Measurements from ENCODE around the gene TRIM33. TPM values are rescaled to one million over a fixed set of nuclear protein-coding genes. Genes with fewer than 3 reads are reported as not detected.
A peak's percentile ranks its signal among the peaks of the same experiment; 100 is the strongest.

The TRIM33 gene
- total and polyA plus RNA-seq, 2 of the 13 experiments (the other 11 are each of a cell fraction or from before 2014, with no cell fraction given) = 35.5 to 42.2 TPM

DNA sequence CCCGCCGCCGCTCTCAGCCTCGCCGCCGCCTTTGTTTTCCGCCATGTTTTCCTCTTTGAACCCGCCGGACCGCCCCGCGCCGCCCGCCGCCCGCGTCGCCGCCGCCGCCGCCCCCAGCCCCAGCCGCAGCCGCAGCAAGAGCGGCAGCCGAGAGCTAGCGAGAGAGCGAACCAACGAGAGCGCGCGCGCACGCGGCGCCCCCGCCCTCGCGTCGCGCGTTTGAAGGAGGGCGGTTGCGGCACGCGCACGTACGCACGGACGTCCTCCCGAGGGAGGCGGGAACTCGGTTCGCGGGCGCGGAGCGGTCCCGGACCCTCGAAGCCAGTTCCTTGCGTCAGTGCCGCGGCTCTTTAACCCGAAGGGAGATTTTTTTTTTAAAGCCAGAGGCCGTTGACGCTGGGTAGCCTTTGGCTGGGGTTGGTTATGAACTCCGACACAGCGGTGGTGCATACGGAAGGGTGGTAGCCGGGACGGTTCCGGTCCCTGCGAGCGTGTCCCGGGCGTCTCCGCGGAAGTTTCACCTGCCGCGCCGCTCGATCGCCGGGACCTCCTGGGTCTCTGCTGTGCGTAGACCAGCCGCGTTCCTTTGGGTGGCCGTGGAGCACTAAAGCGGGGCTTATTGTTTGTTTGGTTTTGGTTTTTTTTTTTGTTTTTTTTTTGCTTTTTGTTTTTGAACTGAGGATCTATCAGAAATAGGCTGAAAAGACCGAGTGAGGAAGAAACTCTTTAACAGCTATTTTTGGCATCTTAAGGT, at the start of gene TRIM33 (continued):
- TF ChIP-seq, protein P1, sequence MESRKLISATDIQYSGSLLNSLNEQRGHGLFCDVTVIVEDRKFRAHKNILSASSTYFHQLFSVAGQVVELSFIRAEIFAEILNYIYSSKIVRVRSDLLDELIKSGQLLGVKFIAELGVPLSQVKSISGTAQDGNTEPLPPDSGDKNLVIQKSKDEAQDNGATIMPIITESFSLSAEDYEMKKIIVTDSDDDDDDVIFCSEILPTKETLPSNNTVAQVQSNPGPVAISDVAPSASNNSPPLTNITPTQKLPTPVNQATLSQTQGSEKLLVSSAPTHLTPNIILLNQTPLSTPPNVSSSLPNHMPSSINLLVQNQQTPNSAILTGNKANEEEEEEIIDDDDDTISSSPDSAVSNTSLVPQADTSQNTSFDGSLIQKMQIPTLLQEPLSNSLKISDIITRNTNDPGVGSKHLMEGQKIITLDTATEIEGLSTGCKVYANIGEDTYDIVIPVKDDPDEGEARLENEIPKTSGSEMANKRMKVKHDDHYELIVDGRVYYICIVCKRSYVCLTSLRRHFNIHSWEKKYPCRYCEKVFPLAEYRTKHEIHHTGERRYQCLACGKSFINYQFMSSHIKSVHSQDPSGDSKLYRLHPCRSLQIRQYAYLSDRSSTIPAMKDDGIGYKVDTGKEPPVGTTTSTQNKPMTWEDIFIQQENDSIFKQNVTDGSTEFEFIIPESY (CRISPR knock-in tag; IDR thresholded peaks at IDR 0.05) = peak; percentile 28; the same call in 1 of the 2 replicates
- TF ChIP-seq, protein P2, sequence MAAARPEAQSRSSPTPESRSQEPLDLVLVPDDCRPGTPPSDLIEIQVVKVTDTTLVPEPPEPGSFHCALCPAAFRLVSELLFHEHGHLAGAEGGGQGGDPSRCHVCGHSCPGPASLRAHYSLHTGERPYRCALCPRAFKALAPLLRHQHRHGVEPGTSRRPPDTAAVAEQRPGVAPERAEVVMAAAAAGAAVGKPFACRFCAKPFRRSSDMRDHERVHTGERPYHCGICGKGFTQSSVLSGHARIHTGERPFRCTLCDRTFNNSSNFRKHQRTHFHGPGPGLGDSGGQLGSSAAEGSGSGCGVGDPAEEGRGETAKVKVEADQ (CRISPR knock-in tag; IDR thresholded peaks at IDR 0.05; ENCODE audit: borderline replicate concordance) = no peak
- TF ChIP-seq ZSCAN29 (CRISPR knock-in tag; conservative IDR thresholded peaks at IDR 0.05) = no peak
- peak; percentile 69; the same call in 1 of the 2 replicates for TF ChIP-seq ZNF567 (CRISPR knock-in tag; IDR thresholded peaks at IDR 0.05; ENCODE audit: borderline replicate concordance)
- 0 out of 2 replicates have a peak, but pooled peaks have one; percentile 35 for TF ChIP-seq HNRNPL (IDR thresholded peaks at IDR 0.05; ENCODE audit: low read depth, low read length)
- TF ChIP-seq ZNF781 (CRISPR knock-in tag; IDR thresholded peaks at IDR 0.05; ENCODE audit: borderline replicate concordance, not compliant biosample characterization) = peak; percentile 79
- TF ChIP-seq, protein P3, sequence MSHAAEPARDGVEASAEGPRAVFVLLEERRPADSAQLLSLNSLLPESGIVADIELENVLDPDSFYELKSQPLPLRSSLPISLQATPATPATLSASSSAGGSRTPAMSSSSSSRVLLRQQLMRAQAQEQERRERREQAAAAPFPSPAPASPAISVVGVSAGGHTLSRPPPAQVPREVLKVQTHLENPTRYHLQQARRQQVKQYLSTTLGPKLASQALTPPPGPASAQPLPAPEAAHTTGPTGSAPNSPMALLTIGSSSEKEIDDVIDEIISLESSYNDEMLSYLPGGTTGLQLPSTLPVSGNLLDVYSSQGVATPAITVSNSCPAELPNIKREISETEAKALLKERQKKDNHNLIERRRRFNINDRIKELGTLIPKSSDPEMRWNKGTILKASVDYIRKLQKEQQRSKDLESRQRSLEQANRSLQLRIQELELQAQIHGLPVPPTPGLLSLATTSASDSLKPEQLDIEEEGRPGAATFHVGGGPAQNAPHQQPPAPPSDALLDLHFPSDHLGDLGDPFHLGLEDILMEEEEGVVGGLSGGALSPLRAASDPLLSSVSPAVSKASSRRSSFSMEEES (CRISPR knock-in tag; IDR thresholded peaks at IDR 0.05) = peak; percentile 73
- TF ChIP-seq, protein P4, sequence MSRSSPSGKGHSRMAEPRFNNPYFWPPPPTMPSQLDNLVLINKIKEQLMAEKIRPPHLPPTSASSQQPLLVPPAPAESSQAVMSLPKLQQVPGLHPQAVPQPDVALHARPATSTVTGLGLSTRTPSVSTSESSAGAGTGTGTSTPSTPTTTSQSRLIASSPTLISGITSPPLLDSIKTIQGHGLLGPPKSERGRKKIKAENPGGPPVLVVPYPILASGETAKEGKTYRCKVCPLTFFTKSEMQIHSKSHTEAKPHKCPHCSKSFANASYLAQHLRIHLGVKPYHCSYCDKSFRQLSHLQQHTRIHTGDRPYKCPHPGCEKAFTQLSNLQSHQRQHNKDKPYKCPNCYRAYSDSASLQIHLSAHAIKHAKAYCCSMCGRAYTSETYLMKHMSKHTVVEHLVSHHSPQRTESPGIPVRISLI (CRISPR knock-in tag; IDR thresholded peaks at IDR 0.05; ENCODE audit: borderline replicate concordance) = peak; percentile 88
- no peak for TF ChIP-seq SUZ12 (IDR thresholded peaks at IDR 0.05; ENCODE audit: low read depth, low read length)
- TF ChIP-seq CENPX (CRISPR knock-in tag; IDR thresholded peaks at IDR 0.05) = no peak
- TF ChIP-seq, protein P5, sequence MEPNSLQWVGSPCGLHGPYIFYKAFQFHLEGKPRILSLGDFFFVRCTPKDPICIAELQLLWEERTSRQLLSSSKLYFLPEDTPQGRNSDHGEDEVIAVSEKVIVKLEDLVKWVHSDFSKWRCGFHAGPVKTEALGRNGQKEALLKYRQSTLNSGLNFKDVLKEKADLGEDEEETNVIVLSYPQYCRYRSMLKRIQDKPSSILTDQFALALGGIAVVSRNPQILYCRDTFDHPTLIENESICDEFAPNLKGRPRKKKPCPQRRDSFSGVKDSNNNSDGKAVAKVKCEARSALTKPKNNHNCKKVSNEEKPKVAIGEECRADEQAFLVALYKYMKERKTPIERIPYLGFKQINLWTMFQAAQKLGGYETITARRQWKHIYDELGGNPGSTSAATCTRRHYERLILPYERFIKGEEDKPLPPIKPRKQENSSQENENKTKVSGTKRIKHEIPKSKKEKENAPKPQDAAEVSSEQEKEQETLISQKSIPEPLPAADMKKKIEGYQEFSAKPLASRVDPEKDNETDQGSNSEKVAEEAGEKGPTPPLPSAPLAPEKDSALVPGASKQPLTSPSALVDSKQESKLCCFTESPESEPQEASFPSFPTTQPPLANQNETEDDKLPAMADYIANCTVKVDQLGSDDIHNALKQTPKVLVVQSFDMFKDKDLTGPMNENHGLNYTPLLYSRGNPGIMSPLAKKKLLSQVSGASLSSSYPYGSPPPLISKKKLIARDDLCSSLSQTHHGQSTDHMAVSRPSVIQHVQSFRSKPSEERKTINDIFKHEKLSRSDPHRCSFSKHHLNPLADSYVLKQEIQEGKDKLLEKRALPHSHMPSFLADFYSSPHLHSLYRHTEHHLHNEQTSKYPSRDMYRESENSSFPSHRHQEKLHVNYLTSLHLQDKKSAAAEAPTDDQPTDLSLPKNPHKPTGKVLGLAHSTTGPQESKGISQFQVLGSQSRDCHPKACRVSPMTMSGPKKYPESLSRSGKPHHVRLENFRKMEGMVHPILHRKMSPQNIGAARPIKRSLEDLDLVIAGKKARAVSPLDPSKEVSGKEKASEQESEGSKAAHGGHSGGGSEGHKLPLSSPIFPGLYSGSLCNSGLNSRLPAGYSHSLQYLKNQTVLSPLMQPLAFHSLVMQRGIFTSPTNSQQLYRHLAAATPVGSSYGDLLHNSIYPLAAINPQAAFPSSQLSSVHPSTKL (CRISPR knock-in tag; IDR thresholded peaks at IDR 0.05) = peak; percentile 41; the same call in 1 of the 2 replicates
- no peak for TF ChIP-seq HNRNPK (IDR thresholded peaks at IDR 0.05; ENCODE audit: low read depth, low read length, poor library complexity, severe bottlenecking)
- TF ChIP-seq, protein P6, sequence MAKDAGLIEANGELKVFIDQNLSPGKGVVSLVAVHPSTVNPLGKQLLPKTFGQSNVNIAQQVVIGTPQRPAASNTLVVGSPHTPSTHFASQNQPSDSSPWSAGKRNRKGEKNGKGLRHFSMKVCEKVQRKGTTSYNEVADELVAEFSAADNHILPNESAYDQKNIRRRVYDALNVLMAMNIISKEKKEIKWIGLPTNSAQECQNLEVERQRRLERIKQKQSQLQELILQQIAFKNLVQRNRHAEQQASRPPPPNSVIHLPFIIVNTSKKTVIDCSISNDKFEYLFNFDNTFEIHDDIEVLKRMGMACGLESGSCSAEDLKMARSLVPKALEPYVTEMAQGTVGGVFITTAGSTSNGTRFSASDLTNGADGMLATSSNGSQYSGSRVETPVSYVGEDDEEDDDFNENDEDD (CRISPR knock-in tag; IDR thresholded peaks at IDR 0.05; ENCODE audit: borderline replicate concordance) = peak; percentile 98
- peak; percentile 66 for TF ChIP-seq ZBTB7B (CRISPR knock-in tag; IDR thresholded peaks at IDR 0.05)
